Inflammatory macrophage treated with lipopolysaccharide for 1 hour (primary cell): ENCODE data around the gene LCT.
"Not testable (repeated sequence)": the region's sequence is repeated elsewhere in the genome, so short reads cannot be mapped to it uniquely, and the experiment has no call there.

Experiments used
- DNase-seq, 2 donors: peaks; one replicate each; pipeline ENCODE4 v3.0.0-alpha.2; 2020 to 2022

LCT gene

GRCh38 chr2:135831180-135831812 lies 5.7 kb downstream of the LCT start:
- DNase-seq, result no peak

DNA sequence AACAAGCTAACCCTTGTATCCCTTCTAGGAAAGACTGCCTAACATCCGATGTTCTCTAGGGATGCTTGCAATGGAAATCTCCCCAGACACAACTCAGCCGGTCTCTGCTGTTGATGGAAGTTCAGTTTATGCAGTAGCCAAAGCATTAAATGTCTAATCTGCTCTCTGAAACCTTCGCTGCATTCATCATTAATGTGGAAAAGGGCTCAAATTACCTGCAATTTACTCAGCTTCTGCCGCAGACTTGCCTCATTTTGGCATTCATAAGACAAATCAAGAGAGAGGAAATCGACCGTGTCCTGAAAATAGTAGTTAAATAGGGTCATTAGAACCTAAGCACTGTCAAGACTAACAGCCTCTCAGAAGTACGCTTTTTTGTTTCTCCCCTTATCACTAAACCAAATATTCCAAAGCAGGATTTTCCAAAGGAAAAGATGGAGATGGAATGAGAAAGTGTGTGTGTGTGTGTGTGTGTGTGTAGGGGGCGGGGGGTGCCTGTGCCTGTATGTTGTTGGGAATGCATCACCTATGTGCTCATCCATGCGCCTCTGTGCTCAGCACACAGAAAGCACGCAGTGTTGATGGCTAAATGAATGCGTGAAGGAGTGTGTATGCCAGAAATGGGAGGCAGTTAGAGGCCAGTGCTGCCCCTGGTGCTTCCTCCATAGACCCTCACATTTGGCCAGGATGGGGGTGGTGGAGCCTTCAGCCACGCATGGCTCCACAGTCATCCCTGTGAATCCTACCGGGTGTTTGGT lies 7.4 kb downstream of the LCT start:
- DNase-seq, result no peak

- no peak for DNase-seq
Measured at GRCh38 chr2:135826544-135826943, 10.4 kb downstream of the LCT start.

DNA sequence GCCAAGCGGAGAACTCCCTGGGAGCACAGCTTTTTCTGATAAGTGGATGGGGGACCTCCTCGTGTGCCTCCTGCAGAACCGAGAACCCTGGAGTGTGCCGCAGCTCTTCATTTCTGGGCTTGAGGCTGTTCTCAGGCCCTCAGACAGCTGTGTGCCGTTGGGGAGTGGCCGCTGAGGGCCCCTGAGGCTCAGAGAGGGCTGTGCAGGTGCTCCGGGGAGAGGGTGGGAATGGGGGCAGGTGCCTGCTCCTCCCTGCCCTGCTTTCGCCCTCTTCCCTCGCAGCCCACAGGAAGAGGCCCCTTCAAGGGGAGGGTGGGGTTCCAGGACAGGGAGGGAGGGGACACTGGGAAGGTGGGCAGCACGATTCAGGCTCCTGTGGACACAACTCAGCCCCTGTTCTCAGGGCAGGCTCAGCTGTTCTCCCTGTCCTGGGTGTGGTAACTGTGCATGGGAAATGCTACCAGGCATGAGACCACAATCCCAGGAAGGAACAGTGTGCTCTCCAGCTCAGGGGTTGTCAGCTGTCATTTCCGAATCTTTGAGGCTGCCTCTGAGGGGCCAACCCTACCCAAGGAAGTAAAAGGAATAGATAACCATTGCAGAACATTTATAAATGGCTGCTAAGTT lies 11.3 kb downstream of the LCT start:
- DNase-seq, result no peak

DNA sequence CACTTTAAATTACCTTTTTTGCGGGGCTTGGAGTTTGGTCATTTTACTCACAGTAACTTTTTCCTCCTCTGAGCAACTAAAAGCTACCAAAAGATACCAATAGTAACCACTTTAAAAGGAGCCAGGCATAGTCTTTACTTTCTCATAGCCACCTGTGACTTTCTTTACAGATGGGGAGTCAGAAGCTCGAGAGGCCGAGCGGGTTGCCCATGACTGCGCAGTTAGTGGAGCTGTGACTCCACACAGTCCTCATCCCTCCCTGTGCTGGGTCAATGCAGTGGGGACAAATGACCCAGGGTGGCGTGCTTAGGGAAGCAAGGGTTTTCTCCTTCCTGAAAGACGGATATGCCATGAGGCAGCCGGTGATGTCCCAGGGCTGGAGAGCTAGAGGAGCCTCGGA lies 11.9 kb downstream of the LCT start:
- DNase-seq, result no peak

- DNase-seq, result no peak
Measured at GRCh38 chr2:135822855-135823254, 14.1 kb downstream of the LCT start.

DNA sequence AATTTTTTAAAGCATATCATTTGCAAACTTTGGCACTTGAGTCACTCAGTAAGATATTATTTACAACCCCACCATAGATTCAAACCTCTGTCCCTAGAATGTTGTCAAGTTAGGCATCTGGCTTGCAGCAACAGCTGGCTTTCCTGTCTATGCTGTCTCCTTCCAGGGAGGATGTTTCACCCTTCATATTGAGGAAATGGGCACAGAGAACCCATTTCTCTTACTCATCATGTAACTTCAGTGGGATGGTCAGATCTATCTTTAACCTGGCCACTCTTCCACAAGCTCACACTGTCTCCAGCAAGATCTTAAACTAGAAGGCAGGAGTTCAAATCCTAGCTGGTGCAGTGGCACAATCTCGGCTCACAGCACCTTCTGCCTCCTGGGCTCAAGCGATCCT lies 15.8 kb downstream of the LCT start:
- no peak for DNase-seq

- DNase-seq, result peak; percentile 22 to 30
Measured at GRCh38 chr2:135820003-135820618, 16.9 kb downstream of the LCT start.

GRCh38 chr2:135818937-135819610 lies 17.9 kb downstream of the LCT start:
- DNase-seq, result peak in 1 of 2 donors; percentile 4

DNA sequence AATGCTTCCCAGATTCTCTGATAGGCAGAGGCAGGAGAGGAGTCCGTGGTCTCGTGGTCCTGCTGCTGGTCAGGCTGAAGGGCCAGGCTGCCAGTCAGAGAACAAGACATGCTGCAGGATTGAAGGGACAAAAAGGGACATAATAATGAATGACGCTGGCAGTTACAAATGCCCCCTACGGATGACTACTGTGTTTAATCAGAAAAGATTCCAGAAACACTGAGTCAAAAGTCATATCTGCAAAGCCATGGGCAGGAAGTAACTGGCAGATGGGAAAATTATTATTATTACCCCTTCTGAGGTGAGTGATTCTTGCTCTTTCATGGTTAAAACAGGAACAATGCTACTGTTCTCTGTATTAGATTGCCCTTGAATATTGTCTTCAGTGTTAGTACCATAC lies 19.0 kb downstream of the LCT start:
- DNase-seq, result no peak

GRCh38 chr2:135817466-135817865 lies 19.5 kb downstream of the LCT start:
- no peak for DNase-seq

- DNase-seq, result no peak
Measured at GRCh38 chr2:135815269-135815668, 21.7 kb downstream of the LCT start.

- DNase-seq, result no peak
Measured at GRCh38 chr2:135812907-135813511, 24.0 kb downstream of the LCT start.

DNA sequence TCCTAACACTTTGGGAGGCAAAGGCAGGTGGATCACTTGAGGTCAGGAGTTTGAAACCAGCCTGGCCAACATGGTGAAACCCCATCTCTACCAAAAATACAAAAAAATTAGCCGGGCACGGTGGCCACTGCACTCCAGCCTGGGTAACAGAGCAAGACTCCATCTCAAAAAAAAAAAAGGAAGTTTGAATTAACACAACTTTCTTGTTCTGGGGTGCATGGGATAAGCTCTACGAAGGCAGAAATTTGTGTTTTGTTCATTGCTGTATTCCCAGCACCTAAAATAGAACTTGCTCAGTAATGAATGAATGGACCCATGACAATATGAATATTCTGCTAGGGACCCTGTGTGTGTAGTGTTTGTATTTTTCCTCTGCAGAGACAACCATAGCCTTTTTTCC lies 29.1 kb downstream of the LCT start:
- DNase-seq, result not testable (repeated sequence)

DNA sequence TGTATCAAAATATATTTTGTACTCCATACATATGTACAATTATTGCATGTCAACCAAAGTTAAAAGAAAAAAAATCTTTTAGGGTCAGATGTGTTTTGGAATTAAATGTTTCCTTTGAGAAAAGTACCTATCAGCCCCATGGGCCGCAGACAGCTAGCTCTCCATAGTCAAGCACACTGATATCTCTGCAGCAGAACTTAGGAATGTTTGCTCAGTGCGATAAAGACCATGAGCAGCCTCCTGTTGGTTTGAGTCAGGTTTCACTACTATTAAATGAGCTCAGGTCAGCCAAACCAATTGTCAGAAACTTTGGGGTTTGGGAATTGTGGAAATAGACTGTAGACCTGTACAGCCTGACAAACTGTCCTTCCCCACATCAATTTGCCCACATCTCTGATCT lies 33.7 kb downstream of the LCT start:
- DNase-seq, result no peak

DNA sequence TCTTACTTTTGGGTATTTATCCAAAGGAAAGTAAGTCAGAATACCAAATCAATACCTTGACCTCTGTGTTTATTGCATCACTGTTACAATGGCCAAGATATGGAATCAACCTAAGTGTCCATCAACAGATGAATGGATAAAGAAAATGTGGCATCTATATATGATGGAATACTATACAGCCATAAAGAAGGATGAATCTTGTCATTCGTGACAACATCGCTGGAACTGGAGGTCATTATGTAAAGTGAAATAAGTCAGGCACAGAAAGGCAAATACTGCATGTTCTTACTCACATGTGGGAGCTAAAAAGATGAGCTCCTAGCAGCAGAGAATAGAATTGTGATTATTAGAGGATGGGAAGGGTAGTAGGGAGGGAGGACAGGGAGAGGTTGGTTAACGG lies 34.6 kb downstream of the LCT start:
- no peak for DNase-seq

DNA sequence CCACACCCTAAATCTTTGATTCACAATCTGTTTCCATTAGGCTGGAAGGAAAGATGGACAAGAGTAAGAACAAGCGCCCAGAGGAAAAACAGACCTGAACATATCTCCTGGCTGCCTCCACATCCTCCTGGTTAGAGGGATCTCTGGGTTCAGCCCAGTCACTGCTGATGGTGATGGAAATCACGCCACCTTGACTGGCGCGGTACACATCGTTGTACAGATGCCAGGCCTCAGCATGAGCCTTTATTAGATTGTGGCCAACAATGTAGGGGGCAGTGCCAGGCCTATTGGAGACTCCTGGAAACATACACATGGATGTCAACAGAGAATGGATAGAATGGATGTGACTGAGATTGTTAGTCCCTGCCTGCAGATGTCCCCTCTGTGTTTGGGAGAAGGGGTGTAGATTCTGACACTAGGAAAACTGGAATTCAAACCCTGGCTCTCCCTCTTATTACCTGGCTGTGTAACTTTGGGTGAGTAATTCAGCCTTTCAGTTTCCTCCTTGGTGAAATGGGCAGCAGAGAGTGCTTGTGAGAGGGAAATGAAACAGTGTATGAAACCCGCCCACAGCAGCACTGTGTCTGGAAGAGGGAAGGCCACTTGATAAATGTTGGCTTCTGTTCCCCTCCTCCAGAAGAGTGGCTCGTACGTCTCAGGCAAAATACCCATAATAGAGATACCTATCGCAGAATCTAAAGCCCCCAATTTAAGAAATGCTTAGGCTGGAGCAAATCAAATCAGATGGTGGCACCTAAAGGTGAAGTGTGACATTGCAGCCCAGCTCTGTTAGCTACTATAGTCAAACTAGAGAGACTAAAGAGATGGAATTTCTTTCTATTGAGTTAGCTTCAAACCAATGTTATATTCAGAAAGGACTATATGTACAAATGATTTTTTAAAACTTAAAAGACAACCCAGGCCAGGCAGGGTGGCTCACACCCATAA lies 36.2 kb downstream of the LCT start:
- peak; percentile 39 to 47 for DNase-seq

GRCh38 chr2:135799738-135800137 lies 37.2 kb downstream of the LCT start:
- no peak for DNase-seq

DNA sequence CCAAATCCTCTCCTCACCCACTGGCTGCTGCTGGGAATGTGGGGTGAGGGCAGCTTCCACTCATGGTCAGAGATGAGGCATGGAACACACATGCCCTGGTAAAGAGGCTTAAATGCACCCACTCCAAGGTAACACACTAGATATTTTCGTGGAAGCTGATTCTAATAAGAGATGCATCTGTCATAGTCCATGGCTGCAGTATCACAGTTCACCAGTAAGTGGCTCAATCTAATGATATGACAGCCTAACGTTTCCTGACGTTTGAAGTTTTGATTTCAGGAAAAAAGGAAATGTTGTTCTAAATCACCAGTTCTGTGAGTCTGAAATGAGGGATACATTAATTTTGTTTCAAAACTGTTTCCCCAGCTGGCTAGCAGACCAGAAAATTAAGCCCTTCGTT lies 38.2 kb downstream of the LCT start:
- DNase-seq, result peak in 1 of 2 donors; percentile 23

GRCh38 chr2:135798275-135798705 lies 38.7 kb downstream of the LCT start:
- peak in 1 of 2 donors; percentile 14 for DNase-seq

DNA sequence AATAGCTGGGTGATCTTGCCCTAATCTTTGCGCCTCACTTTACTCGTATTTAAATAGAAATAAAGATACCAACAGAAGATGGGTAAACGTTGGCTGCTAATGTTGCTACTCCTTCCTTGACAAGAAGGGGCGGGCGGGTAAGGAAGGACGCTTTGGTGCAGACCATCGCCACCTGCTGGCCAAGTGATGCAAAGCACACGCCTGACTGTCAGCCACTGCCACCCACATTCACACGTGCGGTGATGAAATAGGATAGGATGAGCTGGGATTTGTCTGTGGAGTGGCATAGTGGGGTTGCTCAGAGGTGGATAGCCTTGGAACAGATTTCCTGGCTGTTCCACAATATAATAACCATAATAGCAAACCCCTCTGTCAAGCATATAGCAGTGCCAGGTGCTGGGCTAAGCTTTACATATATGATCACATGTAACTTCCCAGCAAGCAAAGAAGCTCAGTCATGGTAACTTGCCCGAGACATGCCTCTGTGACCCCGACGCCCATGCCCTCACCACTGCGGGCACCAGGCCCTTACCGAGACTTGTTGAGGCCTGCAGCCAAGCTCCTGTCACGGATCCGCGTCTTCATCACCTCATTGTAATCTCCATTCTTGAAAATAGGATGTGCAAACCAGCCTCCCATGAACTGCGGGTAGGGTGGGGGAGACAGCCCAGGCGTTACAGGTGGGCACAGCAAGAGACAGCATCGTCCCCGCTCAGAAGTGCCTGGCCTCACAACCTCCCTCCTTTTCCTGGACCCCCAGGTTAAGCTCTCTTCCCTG lies 39.3 kb downstream of the LCT start:
- peak; percentile 50 to 83 for DNase-seq
